Ectodermal cell (in vitro differentiated cells): Measurements from ENCODE around the gene LRP1.
A peak's percentile ranks its signal among the peaks of the same experiment; 100 is the strongest.

Experiments
- H3K27ac ChIP-seq: 2 replicates; pipeline ENCODE4 v1.7.0; 2013; ENCODE audit warnings: mild to moderate bottlenecking, low read depth, low read length; ENCODE audit not compliant: insufficient read depth, poor library complexity, severe bottlenecking
- H3K27me3 ChIP-seq: 2 replicates; pipeline ENCODE4 v1.7.0; 2013; ENCODE audit warnings: mild to moderate bottlenecking, low read length; ENCODE audit not compliant: insufficient read depth, control insufficient read depth, poor library complexity, severe bottlenecking
- H3K36me3 ChIP-seq: one replicate; pipeline ENCODE4 v1.7.0; 2013; ENCODE audit warnings: low read length; ENCODE audit not compliant: control insufficient read depth, insufficient read depth
- H3K4me1 ChIP-seq: one replicate; pipeline ENCODE4 v1.7.0; 2013; ENCODE audit warnings: low read length; ENCODE audit not compliant: control insufficient read depth, insufficient read depth
- H3K4me3 ChIP-seq: 2 replicates; pipeline ENCODE4 v1.7.0; 2013; ENCODE audit warnings: low read depth, low read length, control low read depth; ENCODE audit not compliant: insufficient read depth
- H3K9me3 ChIP-seq: 2 replicates; pipeline ENCODE4 v1.7.0; 2013; ENCODE audit warnings: mild to moderate bottlenecking, low read length, moderate library complexity; ENCODE audit not compliant: control insufficient read depth
- WGBS, 2 experiments: methylation state at CpG; one replicate each; pipeline ENCODE4 v1.1.7; 2013; ENCODE audit warnings: missing lambda C conversion rate in 2 of 2; 5-methylcytosine and 5-hydroxymethylcytosine counted together

Gene LRP1

DNA sequence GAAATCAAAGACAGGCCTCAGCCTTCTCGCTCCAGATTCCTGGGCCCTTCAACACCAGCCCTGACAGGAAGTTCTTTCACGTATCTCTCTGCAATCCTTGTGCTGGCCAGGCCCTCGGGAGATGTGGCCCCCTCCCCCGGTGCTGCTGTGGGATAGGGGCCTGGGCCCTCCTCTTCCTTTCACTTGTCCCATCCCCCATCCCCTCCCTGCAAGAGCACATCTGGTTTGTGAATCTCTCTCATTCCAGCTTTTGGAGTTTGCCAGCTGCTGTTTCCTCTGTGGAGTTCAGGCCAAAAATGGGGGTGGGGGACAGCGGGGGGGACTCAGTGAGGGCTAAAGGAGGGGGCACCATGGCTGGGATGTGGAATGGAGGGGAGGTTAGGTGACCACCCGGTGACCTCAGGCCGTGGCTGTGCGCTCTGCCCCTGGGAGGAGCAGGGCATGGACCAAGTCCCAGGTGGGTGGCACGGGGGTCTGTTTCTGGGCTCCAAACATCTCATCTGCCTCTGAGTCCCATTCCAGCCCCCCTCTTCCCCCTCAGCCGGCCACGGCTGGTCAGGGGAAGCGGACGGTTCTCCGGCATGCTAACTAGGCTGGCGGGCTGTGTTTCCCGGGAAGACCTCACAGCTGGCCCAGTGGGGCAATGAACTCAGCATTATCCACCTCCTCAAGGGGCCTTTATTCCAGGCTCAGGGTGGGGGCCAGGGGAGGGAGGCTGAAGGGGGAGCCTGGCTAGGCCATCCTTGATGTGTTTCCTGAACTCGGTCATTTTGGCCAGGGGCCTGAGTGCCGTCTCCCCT is 7.4 kb downstream of the LRP1 start:
- peak overlapping the region; percentile 47 for H3K27ac ChIP-seq
- peaks cover 44% of the 10 kb centered on the region for H3K4me1 ChIP-seq
- no peaks in the 10 kb centered on the region for H3K9me3 ChIP-seq
- 19 to 24% methylated on average over 18 of the region's 18 CpGs for WGBS, 2 experiments
- H3K27me3 ChIP-seq: no peaks in the 10 kb centered on the region
- no peak overlapping the region for H3K4me3 ChIP-seq
- H3K36me3 ChIP-seq: peaks cover 12% of the 10 kb centered on the region

DNA sequence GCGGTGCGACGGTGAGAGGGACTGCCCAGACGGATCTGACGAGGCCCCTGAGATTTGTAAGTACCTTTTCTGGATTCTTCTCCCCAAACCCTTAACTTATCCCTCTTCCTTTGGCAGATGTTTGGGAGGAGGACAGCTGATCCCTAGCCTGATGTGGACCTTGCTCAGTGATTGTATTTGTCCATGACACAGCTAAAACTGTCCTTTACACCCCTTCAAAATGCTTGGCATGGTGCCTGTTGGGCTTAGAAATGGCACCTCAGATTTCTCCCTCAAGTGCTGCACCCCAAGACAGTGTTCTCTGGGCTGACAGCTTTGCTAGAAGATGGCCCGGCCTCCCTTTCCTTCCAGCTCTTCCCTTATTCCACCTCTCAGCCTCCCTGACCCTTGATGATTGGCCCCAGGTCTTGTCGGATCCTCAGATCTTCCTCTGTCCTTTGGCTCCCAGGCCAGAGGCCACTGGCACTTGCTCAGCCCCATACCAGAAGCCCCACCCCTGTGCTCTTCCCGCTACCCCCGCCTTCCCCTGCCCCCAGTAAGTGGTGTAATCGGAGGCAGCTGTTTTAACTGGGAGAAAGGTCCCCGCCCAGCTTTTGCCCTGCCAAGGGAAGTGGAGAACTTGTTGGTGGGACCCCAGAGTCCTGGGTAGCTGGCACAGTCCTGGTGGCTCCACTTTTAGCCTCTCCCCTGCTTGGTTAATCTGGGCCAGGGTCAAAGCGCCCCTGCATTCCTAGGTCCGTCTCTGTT is 10.4 kb downstream of the LRP1 start:
- Histone ChIP-seq H3K27me3 (no peaks in the 10 kb centered on the region), H3K27ac (no peak overlapping the region), H3K4me3 (no peak overlapping the region), H3K9me3 (no peaks in the 10 kb centered on the region), H3K36me3 (peaks cover 28% of the 10 kb centered on the region), H3K4me1 (peaks cover 16% of the 10 kb centered on the region)
- 88 to 91% methylated on average over 13 of the region's 13 CpGs for WGBS, 2 experiments

DNA sequence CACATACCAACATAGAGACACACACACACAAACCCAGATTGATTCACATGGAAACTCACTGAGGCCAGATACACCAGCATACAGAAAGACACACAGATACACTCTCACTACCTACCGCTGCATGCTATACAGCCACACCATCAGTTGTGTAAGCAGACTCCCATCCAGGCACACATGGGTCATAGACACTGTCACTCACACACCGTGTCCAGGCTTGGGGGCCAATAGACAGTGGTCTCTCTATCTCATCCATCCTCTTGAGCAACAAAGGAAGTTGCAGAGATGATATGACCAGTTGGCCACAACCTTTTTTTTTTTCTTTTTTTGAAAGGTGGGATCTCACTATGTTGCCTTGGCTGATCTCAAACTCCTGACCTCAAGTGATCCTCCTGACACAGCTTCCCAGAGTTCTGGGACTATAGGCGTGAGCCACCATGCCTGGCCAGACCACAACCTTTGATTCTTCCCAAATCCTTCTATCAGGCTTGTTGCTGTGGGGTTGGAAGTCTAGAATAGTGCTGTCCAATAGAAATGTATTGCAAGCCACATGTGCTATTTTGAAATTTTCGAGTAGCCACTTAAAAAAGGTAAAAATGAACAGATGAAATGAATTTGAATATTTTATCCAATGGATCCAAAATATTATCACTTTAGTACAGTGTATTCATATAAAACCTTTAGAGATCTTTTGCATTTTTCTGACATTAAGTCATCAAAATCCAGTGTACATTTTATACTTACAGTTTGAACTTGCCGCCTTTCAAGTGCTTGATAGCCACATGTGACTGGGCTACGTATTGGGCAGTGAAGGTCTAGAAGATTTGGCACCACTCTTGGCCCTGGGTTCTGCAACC is 11.7 kb downstream of the LRP1 start:
- Histone ChIP-seq H3K27me3 (no peaks in the 10 kb centered on the region), H3K36me3 (peaks cover 29% of the 10 kb centered on the region), H3K4me1 (peaks cover 12% of the 10 kb centered on the region), H3K4me3 (no peak overlapping the region), H3K9me3 (no peaks in the 10 kb centered on the region), H3K27ac (no peak overlapping the region)
- WGBS, 2 experiments: 93 to 94% methylated on average over 6 of the region's 6 CpGs

DNA sequence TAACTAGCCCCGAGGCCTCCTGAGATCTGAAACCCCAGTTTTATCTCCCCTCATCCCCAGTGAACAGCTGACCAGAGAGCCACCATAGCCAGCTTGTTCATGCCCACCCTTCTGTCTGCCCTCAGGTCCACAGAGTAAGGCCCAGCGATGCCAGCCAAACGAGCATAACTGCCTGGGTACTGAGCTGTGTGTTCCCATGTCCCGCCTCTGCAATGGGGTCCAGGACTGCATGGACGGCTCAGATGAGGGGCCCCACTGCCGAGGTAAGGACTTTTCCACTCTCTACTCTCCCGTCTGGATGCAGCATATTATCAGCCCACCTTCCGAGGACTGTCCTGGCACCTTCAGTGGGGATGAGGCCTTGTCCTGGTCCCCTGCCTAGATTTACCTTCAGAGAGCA is 13.0 kb downstream of the LRP1 start:
- no peak overlapping the region for H3K27ac ChIP-seq
- no peaks in the 10 kb centered on the region for H3K9me3 ChIP-seq
- H3K36me3 ChIP-seq: peaks cover 32% of the 10 kb centered on the region
- no peaks in the 10 kb centered on the region for H3K4me1 ChIP-seq
- no peaks in the 10 kb centered on the region for H3K27me3 ChIP-seq
- WGBS, 2 experiments: 87 to 90% methylated on average over 8 of the region's 8 CpGs
- H3K4me3 ChIP-seq: no peak overlapping the region

DNA sequence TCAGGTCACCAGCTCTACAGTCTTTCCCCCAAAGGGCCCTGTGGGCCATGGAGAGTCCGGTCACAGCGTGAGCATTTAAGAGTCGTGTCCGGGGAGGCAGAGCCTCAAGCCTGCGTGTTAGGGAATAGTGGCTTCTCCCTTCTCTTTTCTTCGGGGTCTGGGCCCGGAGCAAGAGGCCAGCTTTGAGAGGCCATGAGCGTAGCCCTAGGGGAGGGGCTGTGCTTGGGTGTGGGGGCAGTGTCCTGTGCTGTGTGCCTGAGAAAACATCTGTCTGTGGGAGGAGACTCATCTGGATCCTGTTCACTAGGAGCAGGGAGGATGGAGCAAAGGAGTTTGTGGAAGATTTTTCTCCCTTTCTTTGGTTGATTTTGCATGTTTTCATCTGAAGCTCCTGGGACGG is 13.8 kb downstream of the LRP1 start:
- Histone ChIP-seq H3K4me1 (peaks cover 1% of the 10 kb centered on the region), H3K4me3 (no peak overlapping the region), H3K9me3 (no peaks in the 10 kb centered on the region), H3K27ac (no peak overlapping the region), H3K36me3 (peaks cover 32% of the 10 kb centered on the region), H3K27me3 (no peaks in the 10 kb centered on the region)
- whole genome bisulfite sequencing, 2 experiments: 95 to 96% methylated on average over 9 of the region's 9 CpGs

DNA sequence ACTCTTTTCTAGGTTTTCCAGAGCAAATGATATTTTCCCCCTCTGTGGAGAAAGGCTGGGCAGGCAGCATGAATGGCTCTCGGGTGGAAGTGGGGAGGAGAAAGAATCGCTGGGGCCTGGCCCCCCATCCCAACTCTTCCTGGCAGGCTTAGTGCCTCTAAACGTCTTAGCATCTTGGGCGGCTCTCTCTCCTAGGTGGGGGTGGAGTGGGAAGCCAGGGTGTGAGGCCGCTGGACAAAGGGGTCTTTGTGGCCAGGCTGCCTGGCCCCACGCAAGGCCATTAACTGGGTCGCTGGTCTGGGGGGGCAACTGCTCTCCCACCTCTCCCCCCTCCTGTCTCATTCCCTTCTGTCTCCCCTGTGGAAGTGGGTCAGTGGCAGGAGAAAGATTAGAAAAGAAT is 14.4 kb downstream of the LRP1 start:
- H3K4me3 ChIP-seq: no peak overlapping the region
- 84 to 91% methylated on average over 7 of the region's 7 CpGs for WGBS, 2 experiments
- peaks cover 7% of the 10 kb centered on the region for H3K4me1 ChIP-seq
- no peak overlapping the region for H3K27ac ChIP-seq
- no peaks in the 10 kb centered on the region for H3K27me3 ChIP-seq
- peaks cover 32% of the 10 kb centered on the region for H3K36me3 ChIP-seq
- H3K9me3 ChIP-seq: no peaks in the 10 kb centered on the region

DNA sequence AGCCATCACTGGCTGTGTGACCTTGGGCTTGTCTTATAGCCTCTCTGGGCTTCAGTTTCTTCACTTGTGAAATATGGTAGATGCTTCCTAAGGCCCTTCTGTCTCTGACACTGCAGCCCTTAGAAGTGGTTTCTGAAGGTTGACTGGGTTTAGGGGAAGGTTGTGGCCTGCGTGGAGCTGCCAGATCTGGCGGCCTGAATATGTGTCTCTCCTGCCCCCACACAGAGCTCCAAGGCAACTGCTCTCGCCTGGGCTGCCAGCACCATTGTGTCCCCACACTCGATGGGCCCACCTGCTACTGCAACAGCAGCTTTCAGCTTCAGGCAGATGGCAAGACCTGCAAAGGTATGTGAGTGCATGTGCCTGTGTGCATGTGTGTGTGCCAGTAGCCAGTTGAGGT is 15.2 kb downstream of the LRP1 start:
- Histone ChIP-seq H3K4me1 (peaks cover 8% of the 10 kb centered on the region), H3K4me3 (no peak overlapping the region), H3K27ac (no peak overlapping the region), H3K9me3 (no peaks in the 10 kb centered on the region), H3K36me3 (peaks cover 32% of the 10 kb centered on the region), H3K27me3 (no peaks in the 10 kb centered on the region)
- 88 to 92% methylated on average over 4 of the region's 4 CpGs for WGBS, 2 experiments

DNA sequence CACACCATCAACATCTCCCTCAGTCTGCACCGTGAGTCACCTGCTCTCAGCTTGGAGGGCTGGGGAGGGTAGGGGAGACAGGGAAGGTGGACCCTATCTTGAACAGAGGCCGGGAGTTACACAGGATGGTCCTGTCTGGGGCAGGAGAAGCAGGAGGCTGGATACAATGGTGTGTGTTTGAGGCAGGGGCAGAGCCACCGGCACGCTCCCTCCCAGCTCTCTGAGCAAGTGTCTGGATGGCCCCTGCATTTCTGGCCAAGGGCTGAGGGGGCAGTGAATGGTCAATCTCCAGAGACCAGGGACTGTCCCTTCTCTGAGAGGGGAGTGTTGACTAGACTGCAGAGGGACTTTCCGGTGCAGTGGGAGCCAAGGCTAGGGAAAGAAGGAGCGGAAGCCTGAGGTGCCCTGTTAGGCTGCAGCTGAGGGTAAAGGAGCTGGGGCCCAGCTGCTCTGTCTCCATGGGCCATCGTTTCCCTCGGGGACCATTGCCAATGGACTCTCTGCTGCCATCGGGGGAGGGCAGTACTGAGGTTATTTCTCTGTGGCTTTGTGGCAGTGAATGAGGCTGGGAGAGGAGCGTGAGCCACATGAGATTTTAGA is 17.3 kb downstream of the LRP1 start:
- Histone ChIP-seq H3K4me3 (no peak overlapping the region), H3K9me3 (no peaks in the 10 kb centered on the region), H3K4me1 (peaks cover 8% of the 10 kb centered on the region), H3K27ac (no peak overlapping the region), H3K27me3 (no peaks in the 10 kb centered on the region), H3K36me3 (peaks cover 21% of the 10 kb centered on the region)
- WGBS, 2 experiments: 90 to 92% methylated on average over 10 of the region's 10 CpGs

DNA sequence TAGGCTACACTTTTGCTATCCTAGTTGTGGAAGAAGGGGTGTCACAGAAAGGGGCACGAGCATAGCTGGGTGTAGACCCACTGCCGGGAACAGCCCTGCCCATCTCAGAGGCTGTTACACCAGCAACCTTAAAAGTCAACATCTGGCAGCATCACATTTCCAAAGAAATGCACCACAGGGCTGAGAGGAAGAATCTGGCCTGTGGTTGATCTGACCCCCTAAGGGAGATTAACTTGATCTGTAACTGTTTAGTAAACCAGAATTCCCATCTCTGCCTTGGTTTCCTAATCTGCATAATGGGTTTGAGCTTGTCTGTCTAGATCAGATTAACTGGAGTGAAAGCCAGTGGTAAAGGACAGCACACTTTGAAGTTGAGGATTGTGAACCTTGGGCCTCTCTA is 17.8 kb downstream of the LRP1 start:
- H3K9me3 ChIP-seq: no peaks in the 10 kb centered on the region
- no peak overlapping the region for H3K27ac ChIP-seq
- no peak overlapping the region for H3K4me3 ChIP-seq
- WGBS, 2 experiments: 79 to 83% methylated on average over 2 of the region's 2 CpGs
- peaks cover 8% of the 10 kb centered on the region for H3K4me1 ChIP-seq
- no peaks in the 10 kb centered on the region for H3K27me3 ChIP-seq
- H3K36me3 ChIP-seq: peaks cover 21% of the 10 kb centered on the region
